ENCODE measurements around the gene ILK. TPM values are rescaled to one million over a fixed set of nuclear protein-coding genes. Genes with fewer than 3 reads are reported as not detected.

ILK gene
- total RNA-seq, 4 donors from 2014 or later = 101 to 144 (median 121) TPM

GRCh38 chr11:6646918-6647679, 43.5 kb downstream of the ILK start:
- intact Hi-C loops (cut with DNase I) = no loop called here
- no peak for DNase-seq
- Histone ChIP-seq H3K4me1 (peaks cover 0 to 16% of the 10 kb centered on the region in 2 donors), H3K27ac (peak overlapping the region in 2 of 3 donors; percentile 42 to 68), H3K36me3 (no peaks in the 10 kb centered on the region), H3K4me3 (replicated peaks in 1 of 3) (no peak overlapping the region), H3K27me3 (no peaks in the 10 kb centered on the region), H3K9me3 (no peaks in the 10 kb centered on the region)
- TF ChIP-seq POLR2A (IDR thresholded peaks at IDR 0.05) = no peak
- 49 to 51% methylated on average over 9 of the region's 9 CpGs for WGBS, 2 donors

- peak overlapping the region in 2 of 3 donors; percentile 42 to 68 for H3K27ac ChIP-seq
- H3K27me3 ChIP-seq = no peaks in the 10 kb centered on the region
- H3K4me1 ChIP-seq = peaks cover 0 to 16% of the 10 kb centered on the region in 2 donors
- H3K9me3 ChIP-seq = no peaks in the 10 kb centered on the region
- intact Hi-C loops (cut with DNase I) = no loop called here
- no peaks in the 10 kb centered on the region for H3K36me3 ChIP-seq
- 89 to 92% methylated on average over 2 of the region's 2 CpGs for WGBS, 2 donors
- H3K4me3 ChIP-seq (replicated peaks in 1 of 3) = no peak overlapping the region
- no peak for DNase-seq
- no peak for TF ChIP-seq CTCF (IDR thresholded peaks at IDR 0.05)
- TF ChIP-seq POLR2A (IDR thresholded peaks at IDR 0.05) = no peak
Measured at GRCh38 chr11:6647836-6648235, 44.3 kb downstream of the ILK start.

GRCh38 chr11:6648501-6648900, 44.9 kb downstream of the ILK start:
- Histone ChIP-seq H3K27ac (no peak overlapping the region), H3K27me3 (no peaks in the 10 kb centered on the region), H3K4me1 (peaks cover 0 to 16% of the 10 kb centered on the region in 2 donors), H3K36me3 (no peaks in the 10 kb centered on the region), H3K4me3 (replicated peaks in 1 of 3) (no peak overlapping the region), H3K9me3 (no peaks in the 10 kb centered on the region)
- DNase-seq = no peak
- no peak for TF ChIP-seq POLR2A (IDR thresholded peaks at IDR 0.05)
- no peak for TF ChIP-seq CTCF (IDR thresholded peaks at IDR 0.05)
- intact Hi-C loops (cut with DNase I) = no loop called here
- WGBS, 2 donors = 63 to 69% methylated on average over 1 of the region's 1 CpG

GRCh38 chr11:6650104-6650503, 46.5 kb downstream of the ILK start:
- H3K4me1 ChIP-seq = peaks cover 0 to 16% of the 10 kb centered on the region in 2 donors
- intact Hi-C loops (cut with DNase I) = no loop called here
- TF ChIP-seq POLR2A (IDR thresholded peaks at IDR 0.05) = no peak
- TF ChIP-seq CTCF (IDR thresholded peaks at IDR 0.05) = no peak

GRCh38 chr11:6650980-6651379, 47.4 kb downstream of the ILK start:
- peaks cover 0 to 12% of the 10 kb centered on the region in 2 donors for H3K4me1 ChIP-seq
- TF ChIP-seq POLR2A (IDR thresholded peaks at IDR 0.05) (no peak), CTCF (IDR thresholded peaks at IDR 0.05) (no peak)
- intact Hi-C loops (cut with DNase I) = no loop called here
- no peaks in the 10 kb centered on the region for H3K27me3 ChIP-seq
- H3K27ac ChIP-seq = no peak overlapping the region
- no peaks in the 10 kb centered on the region for H3K9me3 ChIP-seq
- DNase-seq = no peak
- no peak overlapping the region for H3K4me3 ChIP-seq (replicated peaks in 1 of 3)
- 73 to 78% methylated on average over 6 of the region's 6 CpGs for WGBS, 2 donors
- H3K36me3 ChIP-seq = no peaks in the 10 kb centered on the region

More at GRCh38 chr11:6650104-6650503, 46.5 kb downstream of the ILK start:
- no peak overlapping the region for H3K27ac ChIP-seq
- H3K27me3 ChIP-seq = no peaks in the 10 kb centered on the region
- no peaks in the 10 kb centered on the region for H3K9me3 ChIP-seq
- no peak for DNase-seq
- H3K36me3 ChIP-seq = no peaks in the 10 kb centered on the region
- no peak overlapping the region for H3K4me3 ChIP-seq (replicated peaks in 1 of 3)

All from thyroid gland (tissue), 4 donors.